KMS-11 (cell line): ENCODE results near the gene GPER1.

ENCODE experiments used
- H2AFZ ChIP-seq: fragments of 200-600 bp; sonication (generic); 2 replicates; pipeline ENCODE4 v1.6.1; 2016; ENCODE audit warnings: antibody characterized with exemption, mixed run types, low read depth
- H3K27ac ChIP-seq: fragments of 200-600 bp; sonication (generic); 2 replicates; pipeline ENCODE4 v1.6.1; 2016; ENCODE audit warnings: mild to moderate bottlenecking, mixed run types
- H3K27me3 ChIP-seq: fragments of 200-600 bp; sonication (generic); 2 replicates; pipeline ENCODE4 v1.6.1; 2017; ENCODE audit warnings: mild to moderate bottlenecking, low read depth, mixed run types, moderate library complexity; ENCODE audit not compliant: insufficient read depth
- H3K36me3 ChIP-seq: fragments of 200-600 bp; sonication (generic); 2 replicates; pipeline ENCODE4 v1.6.1; 2017; ENCODE audit warnings: mild to moderate bottlenecking, mixed run types; ENCODE audit not compliant: insufficient read depth
- H3K4me1 ChIP-seq: fragments of 200-600 bp; sonication (generic); 2 replicates; pipeline ENCODE4 v1.6.1; 2016; ENCODE audit warnings: mild to moderate bottlenecking, low read depth, mixed run types; ENCODE audit not compliant: poor library complexity, severe bottlenecking
- H3K4me2 ChIP-seq: fragments of 200-600 bp; sonication (generic); 2 replicates; pipeline ENCODE4 v1.7.0; 2016; ENCODE audit warnings: mild to moderate bottlenecking, mixed run types
- H3K4me3 ChIP-seq: fragments of 200-600 bp; sonication (generic); IDR thresholded peaks from 2 replicates; pipeline ENCODE4 v1.6.1; 2017; ENCODE audit warnings: low read depth, low read length, mixed read lengths; ENCODE audit not compliant: insufficient read depth
- H3K79me2 ChIP-seq: fragments of 200-600 bp; sonication (generic); 2 replicates; pipeline ENCODE4 v1.6.1; 2016; ENCODE audit warnings: low read depth, mixed run types; ENCODE audit not compliant: insufficient read depth
- H3K9ac ChIP-seq: fragments of 200-600 bp; sonication (generic); 2 replicates; pipeline ENCODE4 v1.6.1; 2016; ENCODE audit warnings: mild to moderate bottlenecking, mixed run types
- H4K20me1 ChIP-seq: fragments of 200-600 bp; sonication (generic); 2 replicates; pipeline ENCODE4 v1.6.1; 2016; ENCODE audit warnings: mild to moderate bottlenecking, mixed run types; ENCODE audit not compliant: insufficient read depth
- CTCF ChIP-seq: fragments of 200-600 bp; sonication (generic); conservative IDR thresholded peaks from 2 replicates; pipeline ENCODE4 v1.6.1; 2017; ENCODE audit warnings: low read depth, mild to moderate bottlenecking, antibody characterized with exemption, low read length, moderate library complexity, mixed read lengths

GPER1 gene

GRCh38 chr7:1103789-1104515 is 16.0 kb downstream of the GPER1 start:
- no peak overlapping the region for H3K27ac ChIP-seq
- H3K27me3 ChIP-seq: no peaks in the 10 kb centered on the region
- H3K9ac ChIP-seq: no peak overlapping the region
- H3K4me3 ChIP-seq: no peak overlapping the region
- no peaks in the 10 kb centered on the region for H3K4me1 ChIP-seq
- no peaks in the 10 kb centered on the region for H3K36me3 ChIP-seq
- no peak overlapping the region for H3K4me2 ChIP-seq
- no peak for TF ChIP-seq CTCF
- H2AFZ ChIP-seq: no peak overlapping the region
- no peaks in the 10 kb centered on the region for H3K79me2 ChIP-seq
- H4K20me1 ChIP-seq: no peaks in the 10 kb centered on the region

- Histone ChIP-seq H2AFZ (no peak overlapping the region), H3K4me3 (no peak overlapping the region), H3K27me3 (no peaks in the 10 kb centered on the region), H3K4me1 (no peaks in the 10 kb centered on the region), H3K27ac (no peak overlapping the region), H3K9ac (no peak overlapping the region), H3K36me3 (no peaks in the 10 kb centered on the region), H3K4me2 (no peak overlapping the region), H3K79me2 (no peaks in the 10 kb centered on the region), H4K20me1 (no peaks in the 10 kb centered on the region)
- TF ChIP-seq CTCF: no peak
These were observed 16.7 kb downstream of the GPER1 start for GRCh38 chr7:1104516-1105179.

GRCh38 chr7:1105189-1105588 is 17.3 kb downstream of the GPER1 start:
- Histone ChIP-seq H3K36me3 (no peaks in the 10 kb centered on the region), H3K79me2 (no peaks in the 10 kb centered on the region), H3K27me3 (no peaks in the 10 kb centered on the region), H3K27ac (no peak overlapping the region), H3K9ac (no peak overlapping the region), H3K4me1 (no peaks in the 10 kb centered on the region), H3K4me2 (no peak overlapping the region), H2AFZ (no peak overlapping the region), H3K4me3 (no peak overlapping the region), H4K20me1 (no peaks in the 10 kb centered on the region)
- no peak for TF ChIP-seq CTCF

- Histone ChIP-seq H3K4me1 (no peaks in the 10 kb centered on the region), H2AFZ (no peak overlapping the region), H4K20me1 (no peaks in the 10 kb centered on the region), H3K4me2 (no peak overlapping the region), H3K4me3 (no peak overlapping the region), H3K9ac (no peak overlapping the region), H3K27ac (no peak overlapping the region), H3K79me2 (no peaks in the 10 kb centered on the region), H3K27me3 (no peaks in the 10 kb centered on the region), H3K36me3 (no peaks in the 10 kb centered on the region)
- no peak for TF ChIP-seq CTCF
These were observed 18.3 kb downstream of the GPER1 start for GRCh38 chr7:1106063-1106792.
